NCI-H2227 (cell line): Measurements from ENCODE around the gene HSD17B8.

ENCODE experiments used
- DNase-seq: peaks from one replicate; lab custom pipeline; 2025; ENCODE audit not compliant: unreplicated experiment; lab: John Stamatoyannopoulos, UW

HSD17B8 gene

DNA sequence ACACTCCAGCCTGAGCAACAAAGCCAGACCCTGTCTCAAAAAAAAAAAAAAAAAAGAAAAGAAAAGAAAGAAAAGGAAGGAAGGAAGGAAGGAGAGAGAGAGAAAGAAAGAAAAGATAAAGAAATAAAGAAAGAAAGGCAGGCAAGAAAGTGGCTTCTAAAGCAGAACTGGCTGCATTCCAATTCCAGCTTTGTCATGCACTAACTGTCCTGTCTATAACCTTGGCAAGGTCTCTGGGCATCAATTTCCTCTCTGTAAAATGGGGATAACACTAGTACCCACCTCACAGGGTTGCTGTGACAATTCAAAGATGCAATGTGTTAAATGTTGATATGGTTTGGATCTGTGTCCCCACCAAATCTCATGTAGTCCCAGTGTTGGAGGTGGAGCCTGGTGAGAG, 31.9 kb downstream of the HSD17B8 start:
- DNase-seq, result no peak

GRCh38 chr6:33236852-33237251, 32.4 kb downstream of the HSD17B8 start:
- DNase-seq, result no peak

GRCh38 chr6:33237741-33238140, 33.3 kb downstream of the HSD17B8 start:
- DNase-seq, result peak; percentile 36

- no peak for DNase-seq
Observed at GRCh38 chr6:33241968-33242367, 37.5 kb downstream of the HSD17B8 start.

DNA sequence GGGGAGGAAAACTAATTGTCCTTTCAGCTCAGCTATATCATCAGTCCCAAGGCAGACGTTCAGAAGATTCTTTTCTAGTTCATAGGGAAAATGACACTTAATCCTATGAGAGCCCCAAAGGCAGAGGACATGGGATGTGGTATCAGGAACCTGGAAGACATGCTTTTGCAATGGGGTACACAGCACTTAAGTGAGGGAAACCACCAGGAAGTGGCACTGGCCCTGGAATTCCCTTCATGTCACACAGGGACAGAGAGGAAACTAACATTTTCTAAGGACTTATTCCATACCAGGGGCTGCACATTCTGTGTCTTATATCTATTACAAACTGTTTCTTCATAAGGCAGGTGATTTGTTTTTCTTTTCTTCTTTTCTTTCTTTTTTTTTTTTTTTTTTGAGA, 39.0 kb downstream of the HSD17B8 start:
- no peak for DNase-seq

DNA sequence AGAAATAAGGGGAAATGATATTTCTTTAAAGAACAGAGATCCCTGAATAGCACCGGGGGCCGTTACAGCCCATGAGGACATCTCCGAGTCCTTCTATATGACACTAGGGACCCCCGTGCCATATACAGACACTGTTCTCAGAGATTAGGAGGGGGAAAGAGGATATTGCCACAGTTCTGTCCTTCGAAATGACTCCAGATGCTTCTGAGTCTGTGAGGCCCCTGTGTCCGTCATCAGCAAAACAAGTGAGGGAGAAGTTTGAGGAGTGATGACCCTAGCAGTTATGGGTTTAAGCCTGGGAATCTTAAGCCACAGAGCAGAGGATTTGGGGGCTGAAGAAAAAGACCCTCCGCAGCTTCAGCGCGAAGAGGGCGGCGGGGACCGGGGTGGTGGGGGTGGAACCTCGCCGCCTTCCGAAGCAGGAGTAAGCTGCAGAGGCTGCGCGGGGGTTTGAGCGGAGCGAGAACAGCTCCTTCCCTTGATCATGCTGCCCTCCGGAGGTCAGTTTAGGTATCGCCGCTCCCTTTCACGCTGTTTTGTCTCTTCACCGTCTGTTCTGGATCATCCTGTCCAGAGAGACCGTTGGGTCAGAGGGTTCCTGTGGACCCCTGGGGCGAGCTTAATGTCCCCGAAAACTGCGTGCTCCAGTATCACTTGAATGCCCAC, 43.7 kb downstream of the HSD17B8 start:
- peak; percentile 96 for DNase-seq

GRCh38 chr6:33248643-33248931, 44.1 kb downstream of the HSD17B8 start:
- no peak for DNase-seq

DNA sequence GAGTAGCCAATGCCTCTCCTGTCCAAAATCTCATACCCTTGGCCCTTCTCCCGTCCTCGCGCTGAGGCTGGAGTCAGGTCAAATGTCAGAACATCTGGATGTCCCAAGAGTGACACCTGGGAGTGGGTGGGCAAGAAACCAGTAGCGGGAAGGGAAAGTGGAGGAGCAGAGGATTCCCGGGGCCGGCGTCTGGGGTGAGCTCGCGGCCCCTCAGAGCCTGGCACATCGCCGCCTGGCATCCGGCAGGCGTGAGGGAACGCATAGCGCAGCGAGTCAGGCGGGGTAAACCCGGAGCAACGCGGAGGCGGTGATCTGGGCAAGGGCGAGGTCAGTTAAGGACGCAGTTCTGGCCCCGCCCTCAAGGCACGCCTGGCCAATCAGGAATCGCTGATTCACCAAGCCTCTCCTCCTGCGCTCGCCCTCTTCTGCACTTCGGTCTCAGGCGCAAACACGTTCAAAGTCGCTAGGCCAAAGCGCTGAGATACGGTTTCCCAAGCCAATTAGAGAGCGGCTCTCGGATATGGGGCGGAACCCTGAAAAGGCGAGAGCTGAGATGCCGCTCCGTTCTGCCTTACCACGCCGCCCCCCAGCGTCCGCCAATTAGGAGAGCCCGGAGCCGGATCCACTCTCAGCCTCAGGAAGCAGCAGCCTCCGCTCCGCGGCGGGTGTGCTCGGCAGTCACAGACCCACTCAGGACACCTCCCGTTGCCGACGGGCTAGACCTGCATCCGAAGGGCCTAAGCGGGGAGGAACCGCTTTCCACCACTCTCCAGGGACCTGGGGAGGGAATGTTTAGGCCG, 44.7 kb downstream of the HSD17B8 start:
- DNase-seq, result peak; percentile 99

DNA sequence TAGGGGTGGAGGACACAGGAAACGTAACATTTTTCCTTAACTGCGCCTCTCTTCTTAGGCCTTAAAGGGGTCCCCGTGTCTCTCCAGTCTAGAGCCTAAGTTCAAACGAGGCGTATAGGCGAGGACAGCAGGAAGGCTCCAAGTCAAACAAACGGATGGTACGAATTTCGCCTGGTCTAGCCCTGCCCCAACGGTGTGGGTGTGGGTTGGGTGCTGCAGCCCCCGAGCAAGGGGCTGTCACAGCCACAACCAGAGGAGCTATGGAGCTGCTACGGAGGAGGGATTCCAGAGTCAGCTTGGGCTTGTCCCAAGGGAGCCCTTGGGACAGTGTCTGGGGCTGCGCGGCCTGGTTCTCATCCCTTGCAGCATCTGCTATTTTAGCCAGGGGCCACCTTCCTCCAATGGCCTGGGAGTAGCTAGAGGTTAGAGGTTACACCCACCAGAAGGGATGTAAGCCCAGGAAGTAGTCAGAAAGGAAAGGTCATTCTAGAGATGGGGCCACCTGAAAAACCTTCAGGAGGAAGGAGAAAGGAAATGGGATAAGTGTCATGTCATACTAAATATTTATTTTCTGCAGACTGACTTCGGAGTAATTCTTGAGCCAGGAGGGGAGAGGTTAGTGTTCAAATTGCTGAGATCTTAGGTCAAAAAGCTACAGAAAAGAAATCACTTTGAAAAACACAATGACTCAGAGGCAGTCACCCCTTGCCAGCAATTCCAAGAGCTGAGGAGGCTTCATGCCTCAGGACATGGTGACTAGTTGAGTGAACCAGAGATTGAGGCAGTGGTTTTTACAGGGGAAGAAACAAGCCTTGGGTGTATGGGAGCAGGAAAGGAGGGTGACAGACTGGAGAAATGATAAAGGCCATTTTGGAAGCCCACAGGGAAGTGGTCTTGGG, 45.5 kb downstream of the HSD17B8 start:
- DNase-seq, result peak; percentile 71

DNA sequence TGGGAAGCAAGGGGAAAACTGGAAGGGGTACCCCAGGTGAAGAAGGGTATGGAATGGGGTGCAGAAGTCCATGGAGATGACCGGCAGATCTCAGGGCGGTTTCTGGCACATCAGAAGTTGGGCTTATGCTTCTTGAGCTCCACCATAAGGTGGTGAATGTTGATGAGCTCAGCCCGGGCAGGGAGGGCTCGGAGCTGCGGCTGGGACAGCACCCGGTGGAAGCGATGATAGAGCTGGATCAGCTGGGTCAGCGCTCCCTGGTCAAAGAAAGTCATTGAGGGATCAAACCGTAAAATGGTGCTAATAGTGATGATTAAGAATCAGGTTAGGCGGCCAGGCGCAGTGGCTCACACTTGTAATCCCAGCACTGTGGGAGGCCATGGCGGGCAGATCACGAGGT, 46.3 kb downstream of the HSD17B8 start:
- DNase-seq, result no peak

DNA sequence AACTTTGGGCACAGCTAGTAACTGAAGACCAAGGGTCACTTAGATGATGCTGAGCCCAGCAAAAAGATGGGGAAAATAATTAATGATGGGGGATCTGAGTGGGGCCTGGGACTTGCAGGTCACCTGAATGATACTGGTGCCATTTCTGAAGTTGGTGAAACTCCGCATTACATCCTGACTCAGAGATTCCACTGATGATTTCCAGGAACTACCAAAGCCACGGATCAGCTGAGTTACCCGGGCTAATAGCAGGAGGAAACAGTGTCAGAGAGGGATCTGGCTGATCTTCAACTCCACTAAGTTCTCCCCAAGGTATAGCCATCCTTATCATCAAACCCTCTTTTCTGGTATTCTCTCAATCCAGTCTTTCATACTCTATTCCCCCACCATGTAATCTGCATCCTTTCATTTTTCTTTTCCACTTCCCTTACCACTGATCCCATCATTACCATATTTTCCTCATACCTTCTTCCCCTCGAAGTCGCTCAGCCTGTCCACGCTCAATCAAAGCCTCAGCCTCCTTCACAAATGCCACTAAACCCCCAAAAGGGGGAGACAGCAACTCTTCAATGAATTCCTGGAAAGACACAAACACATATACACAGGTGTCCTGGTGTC, 47.0 kb downstream of the HSD17B8 start:
- no peak for DNase-seq

GRCh38 chr6:33252759-33253158, 48.3 kb downstream of the HSD17B8 start:
- no peak for DNase-seq

GRCh38 chr6:33254591-33254990, 50.1 kb downstream of the HSD17B8 start:
- DNase-seq, result no peak
